Hepatocyte (in vitro differentiated cells): ENCODE results near the gene PTPN18. TPM values are rescaled to one million over a fixed set of nuclear protein-coding genes. Genes with fewer than 3 reads are reported as not detected.

Experiments used
- DNase-seq: peaks from one replicate; pipeline ENCODE4 v3.0.0-alpha.2; 2016; ENCODE audit warnings: low spot score
- H2AFZ ChIP-seq: fragments of 200-600 bp; sonication (generic); 2 replicates; pipeline ENCODE4 v1.6.0; 2016; ENCODE audit warnings: antibody characterized with exemption, mild to moderate bottlenecking
- H3K27ac ChIP-seq: fragments of 200-600 bp; sonication (generic); 2 replicates; pipeline ENCODE4 v1.5.1; 2016; ENCODE audit warnings: mild to moderate bottlenecking
- H3K27me3 ChIP-seq: fragments of 200-600 bp; sonication (generic); 2 replicates; pipeline ENCODE4 v1.6.1; 2016
- H3K36me3 ChIP-seq: fragments of 200-600 bp; sonication (generic); replicated peaks from 2 replicates; pipeline ENCODE4 v1.5.1; 2016; ENCODE audit warnings: low read depth; ENCODE audit not compliant: insufficient read depth
- H3K4me1 ChIP-seq: fragments of 200-600 bp; sonication (generic); 2 replicates; pipeline ENCODE4 v1.5.1; 2016; ENCODE audit warnings: mild to moderate bottlenecking, moderate library complexity; ENCODE audit not compliant: insufficient read depth
- H3K4me2 ChIP-seq: fragments of 200-600 bp; sonication (generic); 2 replicates; pipeline ENCODE4 v1.6.0; 2016
- H3K4me3 ChIP-seq: fragments of 200-600 bp; sonication (generic); 2 replicates; pipeline ENCODE4 v1.5.1; 2016; ENCODE audit warnings: mild to moderate bottlenecking
- H3K79me2 ChIP-seq: fragments of 200-600 bp; sonication (generic); 2 replicates; pipeline ENCODE4 v1.6.0; 2017; ENCODE audit warnings: mild to moderate bottlenecking
- H3K9me2 ChIP-seq: fragments of 200-600 bp; sonication (generic); replicated peaks from 2 replicates; pipeline ENCODE4 v1.6.0; 2017; ENCODE audit warnings: mild to moderate bottlenecking; ENCODE audit not compliant: insufficient read depth
- H3K9me3 ChIP-seq: fragments of 200-600 bp; sonication (generic); 2 replicates; pipeline ENCODE4 v1.5.1; 2016; ENCODE audit warnings: low read depth, mild to moderate bottlenecking
- H4K20me1 ChIP-seq: fragments of 200-600 bp; sonication (generic); 2 replicates; pipeline ENCODE4 v1.6.0; 2016; ENCODE audit warnings: mild to moderate bottlenecking; ENCODE audit not compliant: insufficient read depth, poor library complexity, severe bottlenecking
- CTCF ChIP-seq: fragments of 200-600 bp; sonication (generic); IDR thresholded peaks from 2 replicates; pipeline ENCODE4 v1.5.1; 2016; ENCODE audit warnings: antibody characterized with exemption, mild to moderate bottlenecking; ENCODE audit not compliant: poor library complexity
- EZH2 ChIP-seq: fragments of 200-600 bp; sonication (generic); IDR thresholded peaks from 2 replicates; pipeline ENCODE4 v1.6.1; 2016; ENCODE audit warnings: antibody characterized with exemption, mild to moderate bottlenecking, borderline replicate concordance
- EZH2phosphoT487 ChIP-seq: fragments of 200-600 bp; sonication (generic); IDR thresholded peaks from one replicate; pipeline ENCODE4 v1.6.1; 2018; ENCODE audit warnings: antibody characterized with exemption, mild to moderate bottlenecking, low read depth, moderate library complexity; ENCODE audit not compliant: unreplicated experiment, severe bottlenecking
- WGBS: methylation state at CpG from one replicate; pipeline ENCODE4 v1.1.6; 2016; ENCODE audit warnings: low lambda C conversion rate; ENCODE audit errors: missing lambda C conversion rate; 5-methylcytosine and 5-hydroxymethylcytosine counted together
- polyA plus RNA-seq: library from polyadenylated mRNA; unstranded; fragments of >200 nt; fragmentation: Nextera tagmentation; extraction: Ambion mirVana; gene quantifications from 2 replicates; pipeline ENCODE4 v1.2.1, GENCODE V29; 2016
- total RNA-seq: library from RNA; depleted of rRNA; stranded (reverse); fragments of >200 nt; gene quantifications from 2 replicates; pipeline ENCODE4 v1.2.3, GENCODE V29; 2014

The PTPN18 gene
- total and polyA plus RNA-seq, 2 experiments from 2014 or later: 34.7 to 34.8 TPM

- Histone ChIP-seq H3K27me3 (peaks cover 7% of the 10 kb centered on the region), H4K20me1 (no peaks in the 10 kb centered on the region), H3K4me2 (no peak overlapping the region), H3K27ac (no peak overlapping the region), H3K4me3 (no peak overlapping the region), H3K36me3 (no peaks in the 10 kb centered on the region), H3K9me3 (no peaks in the 10 kb centered on the region), H2AFZ (no peak overlapping the region), H3K4me1 (no peaks in the 10 kb centered on the region), H3K9me2 (no peaks in the 10 kb centered on the region), H3K79me2 (no peaks in the 10 kb centered on the region)
- WGBS: 90% methylated on average over 12 of the region's 12 CpGs
- TF ChIP-seq CTCF (no peak), EZH2 (no peak), EZH2phosphoT487 (no peak)
- no peak for DNase-seq
These were observed 42.0 kb upstream of the PTPN18 start for GRCh38 chr2:130313812-130314334.

DNA sequence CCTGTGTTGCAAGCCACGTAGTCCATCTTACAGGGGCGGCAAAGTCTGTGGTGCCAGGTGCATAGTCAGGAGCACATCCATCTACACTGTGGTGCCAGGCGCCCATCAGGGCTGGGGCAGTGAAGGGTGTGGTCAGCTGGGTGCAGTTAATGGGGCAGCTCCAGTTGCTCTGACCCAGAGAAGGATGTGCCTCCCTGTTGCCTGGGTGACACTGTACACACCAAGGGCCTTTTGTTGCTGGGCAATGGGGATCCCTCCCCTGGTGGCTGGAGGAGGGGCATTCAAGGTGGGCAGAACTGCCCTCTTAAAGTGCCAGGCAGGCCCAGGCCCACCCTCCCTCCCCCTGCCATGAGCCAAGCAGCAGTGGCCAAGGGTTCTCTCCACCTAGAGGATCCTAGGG lies 41.5 kb upstream of the PTPN18 start:
- H3K9me3 ChIP-seq: no peaks in the 10 kb centered on the region
- H3K27ac ChIP-seq: no peak overlapping the region
- H2AFZ ChIP-seq: no peak overlapping the region
- peaks cover 4% of the 10 kb centered on the region for H3K27me3 ChIP-seq
- no peaks in the 10 kb centered on the region for H3K79me2 ChIP-seq
- no peak for DNase-seq
- H4K20me1 ChIP-seq: no peaks in the 10 kb centered on the region
- 93% methylated on average over 3 of the region's 3 CpGs for WGBS
- H3K36me3 ChIP-seq: no peaks in the 10 kb centered on the region
- no peak overlapping the region for H3K4me3 ChIP-seq
- TF ChIP-seq CTCF: no peak
- no peak for TF ChIP-seq EZH2
- TF ChIP-seq EZH2phosphoT487: no peak
- no peaks in the 10 kb centered on the region for H3K9me2 ChIP-seq
- no peaks in the 10 kb centered on the region for H3K4me1 ChIP-seq
- no peak overlapping the region for H3K4me2 ChIP-seq

DNA sequence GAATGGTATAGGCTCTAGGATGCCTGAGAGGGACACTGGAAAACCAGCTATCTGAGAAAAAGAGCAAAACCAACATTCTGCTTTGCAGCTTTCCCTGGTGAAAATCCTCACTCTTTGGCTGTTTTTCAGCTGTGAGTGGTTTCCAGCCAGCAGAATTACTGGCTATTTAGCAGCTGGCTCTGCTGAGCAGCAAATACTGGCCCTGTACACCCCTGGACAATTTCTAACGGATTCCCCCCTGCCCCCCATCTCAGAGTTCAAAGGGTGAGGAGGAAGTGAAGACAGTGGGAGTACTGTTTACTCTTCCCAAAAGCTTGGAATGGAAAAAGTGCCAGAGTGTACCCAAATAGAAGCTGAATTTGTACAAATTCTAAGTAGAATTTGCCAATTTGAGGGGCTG lies 39.3 kb upstream of the PTPN18 start:
- no peak overlapping the region for H2AFZ ChIP-seq
- no peaks in the 10 kb centered on the region for H3K79me2 ChIP-seq
- H3K36me3 ChIP-seq: no peaks in the 10 kb centered on the region
- no peaks in the 10 kb centered on the region for H3K9me3 ChIP-seq
- H3K27ac ChIP-seq: no peak overlapping the region
- H3K27me3 ChIP-seq: no peaks in the 10 kb centered on the region
- H3K4me2 ChIP-seq: no peak overlapping the region
- no peaks in the 10 kb centered on the region for H3K9me2 ChIP-seq
- TF ChIP-seq EZH2phosphoT487 (no peak), CTCF (no peak), EZH2 (no peak)
- DNase-seq: no peak
- H4K20me1 ChIP-seq: no peaks in the 10 kb centered on the region
- WGBS: 0% methylated on average over 1 of the region's 1 CpG
- no peaks in the 10 kb centered on the region for H3K4me1 ChIP-seq
- H3K4me3 ChIP-seq: no peak overlapping the region

DNA sequence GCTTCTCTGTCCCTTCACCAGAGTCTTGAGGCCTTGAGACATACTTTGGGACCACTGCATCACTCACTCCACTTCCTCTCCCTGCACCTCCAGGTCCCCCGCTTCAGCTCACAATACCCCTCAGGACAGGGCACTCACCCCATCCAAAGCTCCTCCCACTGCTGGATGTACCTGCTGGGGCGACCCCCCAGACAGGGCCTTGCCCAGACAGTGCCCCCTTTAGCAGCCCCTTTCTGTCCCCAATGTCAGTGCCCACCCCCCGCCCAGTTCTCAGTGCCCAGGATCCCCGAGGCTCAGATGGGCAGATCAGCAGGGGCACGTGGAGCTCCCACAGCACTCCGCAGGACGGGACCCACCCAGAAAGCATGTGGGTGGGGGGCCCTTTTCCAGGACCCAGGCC lies 37.0 kb upstream of the PTPN18 start:
- no peak for DNase-seq
- Histone ChIP-seq H4K20me1 (no peaks in the 10 kb centered on the region), H3K4me1 (no peaks in the 10 kb centered on the region), H3K9me2 (no peaks in the 10 kb centered on the region), H3K4me3 (no peak overlapping the region), H3K9me3 (no peaks in the 10 kb centered on the region), H2AFZ (no peak overlapping the region), H3K36me3 (no peaks in the 10 kb centered on the region), H3K27me3 (peaks cover 1% of the 10 kb centered on the region), H3K27ac (no peak overlapping the region), H3K4me2 (no peak overlapping the region), H3K79me2 (no peaks in the 10 kb centered on the region)
- 82% methylated on average over 6 of the region's 7 CpGs for WGBS
- no peak for TF ChIP-seq EZH2phosphoT487
- no peak for TF ChIP-seq CTCF
- TF ChIP-seq EZH2: no peak
